GF-D8 (cell line): Measurements from ENCODE around the gene SLC16A10.
"Not testable (repeated sequence)": the region's sequence is repeated elsewhere in the genome, so short reads cannot be mapped to it uniquely, and the experiment has no call there.

Experiments
- DNase-seq: peaks from one replicate; lab custom pipeline; 2025; lab: John Stamatoyannopoulos, UW

Gene SLC16A10

GRCh38 chr6:111087871-111088667 is 766 bp downstream of the SLC16A10 start:
- peak; percentile 14 for DNase-seq

GRCh38 chr6:111088668-111089003 is 1.3 kb downstream of the SLC16A10 start:
- DNase-seq = no peak

GRCh38 chr6:111090766-111091165 is 3.5 kb downstream of the SLC16A10 start:
- no peak for DNase-seq

GRCh38 chr6:111091987-111092386 is 4.7 kb downstream of the SLC16A10 start:
- no peak for DNase-seq

GRCh38 chr6:111095488-111095887 is 8.2 kb downstream of the SLC16A10 start:
- not testable (repeated sequence) for DNase-seq

GRCh38 chr6:111096246-111096645 is 8.9 kb downstream of the SLC16A10 start:
- DNase-seq = no peak

- no peak for DNase-seq
Measured at GRCh38 chr6:111098597-111098996, 11.3 kb downstream of the SLC16A10 start.

GRCh38 chr6:111101987-111102386 is 14.7 kb downstream of the SLC16A10 start:
- DNase-seq = no peak

- peak; percentile 30 for DNase-seq
Measured at GRCh38 chr6:111105578-111105977, 18.3 kb downstream of the SLC16A10 start.

GRCh38 chr6:111107589-111107988 is 20.3 kb downstream of the SLC16A10 start:
- no peak for DNase-seq

GRCh38 chr6:111110036-111110435 is 22.7 kb downstream of the SLC16A10 start:
- no peak for DNase-seq

- no peak for DNase-seq
Measured at GRCh38 chr6:111113336-111114086, 26.2 kb downstream of the SLC16A10 start.

GRCh38 chr6:111114087-111114443 is 26.8 kb downstream of the SLC16A10 start:
- DNase-seq = no peak

- no peak for DNase-seq
Measured at GRCh38 chr6:111114482-111114881, 27.2 kb downstream of the SLC16A10 start.

GRCh38 chr6:111118826-111119225 is 31.5 kb downstream of the SLC16A10 start:
- DNase-seq = no peak

- DNase-seq = no peak
Measured at GRCh38 chr6:111119571-111120329, 32.4 kb downstream of the SLC16A10 start.

GRCh38 chr6:111121789-111122350 is 34.6 kb downstream of the SLC16A10 start:
- no peak for DNase-seq

- no peak for DNase-seq
Measured at GRCh38 chr6:111122458-111123286, 35.4 kb downstream of the SLC16A10 start.

- DNase-seq = no peak
Measured at GRCh38 chr6:111124406-111124805, 37.1 kb downstream of the SLC16A10 start.

- no peak for DNase-seq
Measured at GRCh38 chr6:111129013-111129412, 41.7 kb downstream of the SLC16A10 start.

- not testable (repeated sequence) for DNase-seq
Measured at GRCh38 chr6:111131018-111131417, 43.7 kb downstream of the SLC16A10 start.
